Cardiac muscle cell (in vitro differentiated cells and primary cell): ENCODE results near the gene ANKRD44. TPM values are rescaled to one million over a fixed set of nuclear protein-coding genes. Genes with fewer than 3 reads are reported as not detected.

ENCODE experiments used
- DNase-seq, 2 donors: peaks; one replicate each; pipeline versions ENCODE4 v3.0.0 to v3.0.0-alpha.2; 2010 to 2017; ENCODE audit warnings: low read depth in 1 of 2, low spot score in 1 of 2
- H3K27ac ChIP-seq: fragments of 200-600 bp; sonication (generic); 2 replicates; pipeline ENCODE4 v1.5.1; 2016
- H3K27me3 ChIP-seq: fragments of 200-600 bp; sonication (generic); 2 replicates; pipeline ENCODE4 v1.6.0; 2016; ENCODE audit warnings: control low read depth
- H3K36me3 ChIP-seq: fragments of 200-600 bp; sonication (generic); 2 replicates; pipeline ENCODE4 v1.5.1; 2016; ENCODE audit warnings: control low read depth
- H3K4me1 ChIP-seq: fragments of 200-600 bp; sonication (generic); 2 replicates; pipeline ENCODE4 v1.8.1; 2017; ENCODE audit warnings: low read depth, mild to moderate bottlenecking, mixed run types
- H3K4me3 ChIP-seq: fragments of 200-600 bp; sonication (generic); 2 replicates; pipeline ENCODE4 v1.5.1; 2016; ENCODE audit warnings: mild to moderate bottlenecking
- H3K9me3 ChIP-seq: fragments of 200-600 bp; sonication (generic); 2 replicates; pipeline ENCODE4 v1.5.1; 2017; ENCODE audit warnings: low read depth, mild to moderate bottlenecking, control low read depth
- CTCF ChIP-seq: IDR thresholded peaks from 2 replicates; pipeline ENCODE4 v1.5.1; 2012; ENCODE audit warnings: low read depth, mild to moderate bottlenecking, low read length
- polyA plus RNA-seq: library from polyadenylated mRNA; unstranded; fragments of >200 nt; fragmentation: Nextera tagmentation; extraction: Ambion mirVana; gene quantifications from 2 replicates; pipeline ENCODE4 v1.2.1, GENCODE V29; 2016
- total RNA-seq: library from RNA; depleted of rRNA; stranded (reverse); fragments of >200 nt; gene quantifications from 2 replicates; pipeline ENCODE4 v1.2.3, GENCODE V29; 2016

ANKRD44 gene
- total RNA-seq (3.5 and 4.0 TPM in 2 replicates), polyA plus RNA-seq (3.5 and 5.0 TPM in 2 replicates)

GRCh38 chr2:197310271-197310985, at the start of gene ANKRD44:
Gene ANKRD44 (minus strand): TSS chr2:197310780. CDS start chr2:197310604, 176 bp downstream.
- peak; percentile 21 for TF ChIP-seq CTCF
- no peak within 1 kb of the TSS for H3K27ac ChIP-seq
- no peaks in the 10 kb centered on the region for H3K9me3 ChIP-seq

GRCh38 chr2:197359859-197360258, 49.3 kb upstream of the ANKRD44 start:
- Histone ChIP-seq H3K36me3 (no peaks in the 10 kb centered on the region), H3K9me3 (no peaks in the 10 kb centered on the region), H3K4me1 (no peaks in the 10 kb centered on the region), H3K27me3 (no peaks in the 10 kb centered on the region), H3K4me3 (no peak overlapping the region), H3K27ac (no peak overlapping the region)
- no peak for TF ChIP-seq CTCF
- no peak for DNase-seq

More at GRCh38 chr2:197310271-197310985, at the start of gene ANKRD44:
- H3K4me1 ChIP-seq = peaks cover 1% of the 10 kb centered on the region
- DNase-seq = peak; percentile 90
- peaks cover 5% of the 10 kb centered on the region for H3K27me3 ChIP-seq
- H3K4me3 ChIP-seq = peak within 1 kb of the TSS; percentile 74
- H3K36me3 ChIP-seq = no peaks in the 10 kb centered on the region

GRCh38 chr2:197358931-197359330, 48.4 kb upstream of the ANKRD44 start:
- Histone ChIP-seq H3K9me3 (no peaks in the 10 kb centered on the region), H3K36me3 (no peaks in the 10 kb centered on the region), H3K27me3 (no peaks in the 10 kb centered on the region), H3K4me1 (no peaks in the 10 kb centered on the region), H3K4me3 (no peak overlapping the region), H3K27ac (no peak overlapping the region)
- TF ChIP-seq CTCF = no peak
- DNase-seq = no peak

GRCh38 chr2:197357986-197358385, 47.4 kb upstream of the ANKRD44 start:
- H3K36me3 ChIP-seq = no peaks in the 10 kb centered on the region
- DNase-seq = no peak
- no peak overlapping the region for H3K4me3 ChIP-seq
- TF ChIP-seq CTCF = no peak
- H3K4me1 ChIP-seq = no peaks in the 10 kb centered on the region
- no peak overlapping the region for H3K27ac ChIP-seq
- no peaks in the 10 kb centered on the region for H3K27me3 ChIP-seq
- H3K9me3 ChIP-seq = no peaks in the 10 kb centered on the region

- Histone ChIP-seq H3K9me3 (no peaks in the 10 kb centered on the region), H3K36me3 (no peaks in the 10 kb centered on the region), H3K27me3 (no peaks in the 10 kb centered on the region), H3K4me1 (no peaks in the 10 kb centered on the region), H3K27ac (no peak overlapping the region), H3K4me3 (no peak overlapping the region)
- TF ChIP-seq CTCF = peak; percentile 42
- DNase-seq = no peak
Observed at GRCh38 chr2:197356136-197356535, 45.6 kb upstream of the ANKRD44 start.
